Testis (tissue), 2 donors: ENCODE measurements around the gene HSPA8.

Experiments used
- POLR2A ChIP-seq: fragments of 450-650 bp; IDR thresholded peaks from one replicate; pipeline ENCODE4 v1.6.1; 2017; ENCODE audit warnings: antibody characterized with exemption, mild to moderate bottlenecking, moderate library complexity
- TF ChIP-seq, protein P1 (sequence below), 3 experiments: fragments of 450-650 bp in 2 of 3; fragments of 200-600 bp in 1 of 3; sonication (generic) in 1 of 3; IDR thresholded peaks; one replicate each; pipeline ENCODE4 v1.5.1; 2016 to 2019; ENCODE audit warnings: antibody characterized with exemption in 3 of 3, mild to moderate bottlenecking in 2 of 3, moderate library complexity in 1 of 3

DNA sequence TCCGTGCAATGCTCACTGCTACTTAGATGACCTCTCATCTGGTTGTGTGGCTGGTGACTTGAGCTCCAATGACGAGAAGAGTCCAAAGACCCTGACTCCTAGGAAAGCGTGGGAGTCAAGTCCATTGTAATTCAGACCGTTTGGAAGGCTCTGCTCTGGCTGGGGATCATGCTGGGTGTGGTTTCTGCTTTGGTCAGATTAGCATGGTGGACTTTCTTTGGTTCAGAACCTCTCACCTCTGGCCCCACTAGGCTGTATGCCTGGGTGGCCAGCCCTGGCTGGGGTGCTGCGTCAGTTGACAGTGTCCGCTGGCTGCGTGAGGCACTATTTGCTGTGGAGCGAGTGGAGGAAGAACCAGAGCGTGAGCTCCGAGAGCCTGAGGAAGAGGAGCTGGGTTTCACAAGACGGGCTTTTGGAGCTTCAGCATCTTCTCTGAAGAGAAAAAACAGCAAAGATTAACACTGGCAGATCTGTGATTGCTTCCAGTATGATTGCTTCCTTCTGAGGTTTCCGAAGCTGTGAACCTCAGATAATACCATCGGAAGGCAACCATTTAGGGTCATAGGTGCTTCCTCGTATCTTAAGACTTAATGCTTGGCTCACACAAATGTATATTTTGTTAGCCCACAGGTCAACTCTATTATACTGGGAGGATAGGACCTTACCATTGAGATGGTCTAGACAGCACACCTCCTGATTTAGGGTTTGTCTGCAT, 11.6 kb upstream of the HSPA8 start:
- TF ChIP-seq, protein P1, sequence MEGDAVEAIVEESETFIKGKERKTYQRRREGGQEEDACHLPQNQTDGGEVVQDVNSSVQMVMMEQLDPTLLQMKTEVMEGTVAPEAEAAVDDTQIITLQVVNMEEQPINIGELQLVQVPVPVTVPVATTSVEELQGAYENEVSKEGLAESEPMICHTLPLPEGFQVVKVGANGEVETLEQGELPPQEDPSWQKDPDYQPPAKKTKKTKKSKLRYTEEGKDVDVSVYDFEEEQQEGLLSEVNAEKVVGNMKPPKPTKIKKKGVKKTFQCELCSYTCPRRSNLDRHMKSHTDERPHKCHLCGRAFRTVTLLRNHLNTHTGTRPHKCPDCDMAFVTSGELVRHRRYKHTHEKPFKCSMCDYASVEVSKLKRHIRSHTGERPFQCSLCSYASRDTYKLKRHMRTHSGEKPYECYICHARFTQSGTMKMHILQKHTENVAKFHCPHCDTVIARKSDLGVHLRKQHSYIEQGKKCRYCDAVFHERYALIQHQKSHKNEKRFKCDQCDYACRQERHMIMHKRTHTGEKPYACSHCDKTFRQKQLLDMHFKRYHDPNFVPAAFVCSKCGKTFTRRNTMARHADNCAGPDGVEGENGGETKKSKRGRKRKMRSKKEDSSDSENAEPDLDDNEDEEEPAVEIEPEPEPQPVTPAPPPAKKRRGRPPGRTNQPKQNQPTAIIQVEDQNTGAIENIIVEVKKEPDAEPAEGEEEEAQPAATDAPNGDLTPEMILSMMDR (IDR thresholded peaks at IDR 0.05), result no peak
- no peak for TF ChIP-seq POLR2A
